Rectal smooth muscle tissue (tissue), 1 donor: ENCODE results near the gene SPPL2A.

Experiments
- H3K27ac ChIP-seq: one replicate; pipeline ENCODE4 v1.7.0; 2013; ENCODE audit warnings: low read depth, low read length, inconsistent platforms
- H3K27me3 ChIP-seq: one replicate; pipeline ENCODE4 v1.7.0; 2013; ENCODE audit warnings: low read length; ENCODE audit not compliant: control insufficient read depth, insufficient read depth
- H3K36me3 ChIP-seq: one replicate; pipeline ENCODE4 v1.7.0; 2013; ENCODE audit warnings: low read length; ENCODE audit not compliant: control insufficient read depth, insufficient read depth
- H3K4me1 ChIP-seq: one replicate; pipeline ENCODE4 v1.7.0; 2013; ENCODE audit warnings: low read length; ENCODE audit not compliant: control insufficient read depth, insufficient read depth
- H3K4me3 ChIP-seq: one replicate; pipeline ENCODE4 v1.7.0; 2013; ENCODE audit warnings: low read length
- H3K9ac ChIP-seq: one replicate; pipeline ENCODE4 v1.7.0; 2013; ENCODE audit warnings: low read length

SPPL2A gene

GRCh38 chr15:50758712-50759205 is 6.7 kb downstream of the SPPL2A start:
- Histone ChIP-seq H3K9ac (no peak overlapping the region), H3K4me1 (peaks cover 1% of the 10 kb centered on the region), H3K4me3 (no peak overlapping the region), H3K27ac (no peak overlapping the region), H3K36me3 (no peaks in the 10 kb centered on the region), H3K27me3 (no peaks in the 10 kb centered on the region)

DNA sequence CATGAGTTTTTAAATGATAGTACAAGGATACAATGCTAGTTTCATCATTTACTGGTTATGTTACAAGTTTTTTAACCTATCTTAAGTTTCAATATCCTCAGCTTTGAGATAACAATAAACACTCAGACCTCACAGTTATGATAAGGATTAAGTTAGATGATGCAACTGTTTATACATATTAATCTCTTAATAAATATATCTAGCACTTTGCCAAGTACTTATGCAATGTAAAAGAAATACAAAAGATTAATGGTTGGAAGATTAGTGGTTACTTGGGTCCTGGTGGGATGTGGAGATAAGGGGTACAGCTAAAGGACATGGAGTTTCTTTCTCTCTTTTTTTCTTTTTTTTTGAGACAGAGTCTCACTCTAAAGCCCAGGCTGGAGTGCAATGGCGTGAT is 12.0 kb downstream of the SPPL2A start:
- Histone ChIP-seq H3K9ac (no peak overlapping the region), H3K27me3 (no peaks in the 10 kb centered on the region), H3K4me3 (no peak overlapping the region), H3K36me3 (no peaks in the 10 kb centered on the region), H3K27ac (no peak overlapping the region), H3K4me1 (peaks cover 2% of the 10 kb centered on the region)

DNA sequence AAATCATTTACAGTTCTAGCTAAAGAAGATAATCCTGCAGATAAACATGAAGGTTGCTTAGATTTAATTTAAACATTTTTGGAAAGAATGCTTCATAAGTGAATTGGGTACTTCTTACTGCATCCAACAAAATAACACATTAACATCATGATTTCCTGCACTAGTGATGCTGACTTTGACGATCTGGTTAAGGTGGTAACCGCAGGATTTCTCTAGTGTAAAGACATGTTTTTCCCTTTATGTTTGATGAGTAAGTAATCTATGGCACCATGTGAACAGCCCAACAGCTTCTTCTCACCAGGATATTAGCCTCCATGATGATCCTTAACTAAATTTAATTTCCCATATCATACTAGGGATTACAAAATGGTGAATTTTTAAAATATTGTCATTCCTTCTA is 14.1 kb downstream of the SPPL2A start:
- no peak overlapping the region for H3K27ac ChIP-seq
- peaks cover 2% of the 10 kb centered on the region for H3K4me1 ChIP-seq
- H3K36me3 ChIP-seq: no peaks in the 10 kb centered on the region

DNA sequence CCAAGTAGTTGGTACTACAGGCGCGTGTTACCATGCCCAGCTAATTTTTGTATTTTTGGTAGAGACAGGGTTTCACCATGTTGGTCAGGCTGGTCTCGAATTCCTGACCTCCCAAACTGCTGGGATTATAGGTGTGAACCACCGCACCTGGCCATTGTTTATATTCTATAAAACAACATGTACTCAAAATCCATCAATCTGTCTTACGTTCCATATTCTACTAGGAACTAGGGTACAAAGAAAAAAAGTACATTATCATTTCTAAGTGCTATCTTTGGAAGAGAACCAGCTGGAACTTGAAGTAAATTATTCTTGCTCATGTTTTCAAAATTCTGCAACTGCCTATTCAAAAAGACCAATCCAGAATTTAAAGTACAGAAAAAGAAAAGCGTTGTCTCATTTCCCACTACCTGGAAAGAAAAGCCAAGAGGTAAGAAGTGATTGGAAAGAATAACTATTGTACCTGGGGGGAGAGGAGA is 15.2 kb downstream of the SPPL2A start:
- Histone ChIP-seq H3K27me3 (no peaks in the 10 kb centered on the region), H3K9ac (no peak overlapping the region), H3K4me3 (no peak overlapping the region), H3K36me3 (no peaks in the 10 kb centered on the region), H3K4me1 (peaks cover 2% of the 10 kb centered on the region), H3K27ac (peak overlapping the region; percentile 14)

More for the DNA sequence above, 14.1 kb downstream of the SPPL2A start:
- no peaks in the 10 kb centered on the region for H3K27me3 ChIP-seq
- H3K4me3 ChIP-seq: no peak overlapping the region
- no peak overlapping the region for H3K9ac ChIP-seq

DNA sequence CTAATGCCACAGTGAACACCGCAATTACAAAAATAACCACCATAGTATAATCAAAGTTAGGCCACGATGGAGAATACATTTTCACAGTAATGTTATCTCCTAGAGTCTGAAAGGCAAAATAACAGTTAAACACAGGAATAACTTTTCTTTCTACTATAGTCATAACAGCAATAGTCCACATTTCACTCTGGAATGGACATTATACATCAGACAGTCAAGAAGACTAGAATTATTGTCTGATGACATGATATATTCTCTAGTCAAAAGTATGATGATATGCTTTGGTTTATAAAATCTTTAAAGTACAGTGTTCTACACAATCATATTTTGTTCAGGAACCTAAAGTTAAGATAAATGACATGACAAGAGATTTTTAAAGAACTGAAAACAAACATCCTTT is 18.0 kb downstream of the SPPL2A start:
- no peak overlapping the region for H3K4me3 ChIP-seq
- no peaks in the 10 kb centered on the region for H3K27me3 ChIP-seq
- H3K9ac ChIP-seq: no peak overlapping the region
- no peaks in the 10 kb centered on the region for H3K36me3 ChIP-seq
- H3K4me1 ChIP-seq: peaks cover 2% of the 10 kb centered on the region
- no peak overlapping the region for H3K27ac ChIP-seq

- H3K4me1 ChIP-seq: no peaks in the 10 kb centered on the region
- no peaks in the 10 kb centered on the region for H3K27me3 ChIP-seq
- no peak overlapping the region for H3K9ac ChIP-seq
- no peaks in the 10 kb centered on the region for H3K36me3 ChIP-seq
- no peak overlapping the region for H3K4me3 ChIP-seq
- H3K27ac ChIP-seq: no peak overlapping the region
These were observed 20.9 kb downstream of the SPPL2A start for GRCh38 chr15:50744601-50745000.

- Histone ChIP-seq H3K36me3 (peaks cover 6% of the 10 kb centered on the region), H3K27me3 (no peaks in the 10 kb centered on the region), H3K27ac (no peak overlapping the region), H3K4me3 (no peak overlapping the region), H3K9ac (no peak overlapping the region), H3K4me1 (no peaks in the 10 kb centered on the region)
These were observed 24.6 kb downstream of the SPPL2A start for GRCh38 chr15:50740955-50741354.

DNA sequence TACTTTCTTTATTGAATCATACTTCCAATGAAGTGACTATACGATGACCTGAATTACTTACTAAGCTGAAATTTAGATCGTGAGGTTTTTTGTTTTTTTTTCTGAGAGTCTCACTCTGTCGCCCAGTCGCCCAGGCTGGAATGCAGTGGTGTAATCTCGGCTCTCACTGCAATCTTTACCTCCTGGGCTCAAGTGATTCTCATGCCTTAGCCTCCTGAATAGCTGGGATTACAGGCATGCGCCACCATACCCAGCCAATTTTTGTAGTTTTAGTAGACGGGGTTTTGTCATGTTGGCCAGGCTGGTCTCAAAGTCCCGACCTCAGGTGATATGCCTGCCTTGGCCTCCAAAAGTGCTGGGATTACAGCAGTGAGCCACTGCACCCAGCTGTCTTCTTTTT is 28.7 kb downstream of the SPPL2A start:
- no peaks in the 10 kb centered on the region for H3K27me3 ChIP-seq
- no peak overlapping the region for H3K27ac ChIP-seq
- peaks cover 14% of the 10 kb centered on the region for H3K36me3 ChIP-seq
- H3K9ac ChIP-seq: no peak overlapping the region
- no peak overlapping the region for H3K4me3 ChIP-seq
- H3K4me1 ChIP-seq: no peaks in the 10 kb centered on the region

GRCh38 chr15:50735156-50735555 is 30.4 kb downstream of the SPPL2A start:
- no peaks in the 10 kb centered on the region for H3K27me3 ChIP-seq
- H3K4me3 ChIP-seq: no peak overlapping the region
- H3K36me3 ChIP-seq: peaks cover 16% of the 10 kb centered on the region
- no peak overlapping the region for H3K27ac ChIP-seq
- no peak overlapping the region for H3K9ac ChIP-seq
- H3K4me1 ChIP-seq: no peaks in the 10 kb centered on the region

DNA sequence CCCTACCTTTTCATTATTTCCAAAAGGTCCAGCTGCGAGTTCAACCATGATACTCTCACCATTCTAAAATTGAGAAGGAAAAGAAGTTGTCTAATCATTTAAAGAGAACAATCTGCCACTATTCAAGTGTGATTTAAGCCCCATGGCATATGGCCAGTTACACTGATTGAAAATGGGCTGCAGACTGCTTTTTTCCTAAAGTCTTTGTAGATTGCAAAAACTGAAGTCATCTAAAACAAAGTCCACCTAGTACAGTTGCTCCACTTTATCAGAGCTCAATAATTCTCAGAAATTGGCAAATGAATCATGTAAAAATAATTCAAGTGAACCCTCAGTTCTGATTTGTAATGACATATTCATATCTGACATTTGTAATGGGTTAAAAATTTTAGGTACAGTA is 39.2 kb downstream of the SPPL2A start:
- Histone ChIP-seq H3K4me3 (no peak overlapping the region), H3K4me1 (no peaks in the 10 kb centered on the region), H3K9ac (no peak overlapping the region), H3K27ac (no peak overlapping the region), H3K27me3 (no peaks in the 10 kb centered on the region), H3K36me3 (peaks cover 5% of the 10 kb centered on the region)

GRCh38 chr15:50718700-50719125 is 46.8 kb downstream of the SPPL2A start:
- H3K27me3 ChIP-seq: no peaks in the 10 kb centered on the region
- H3K9ac ChIP-seq: no peak overlapping the region
- H3K4me1 ChIP-seq: no peaks in the 10 kb centered on the region
- H3K36me3 ChIP-seq: peaks cover 4% of the 10 kb centered on the region
- H3K4me3 ChIP-seq: no peak overlapping the region
- no peak overlapping the region for H3K27ac ChIP-seq

GRCh38 chr15:50712018-50712417 is 53.5 kb downstream of the SPPL2A start:
- Histone ChIP-seq H3K9ac (no peak overlapping the region), H3K4me1 (no peaks in the 10 kb centered on the region), H3K27me3 (no peaks in the 10 kb centered on the region), H3K4me3 (no peak overlapping the region), H3K36me3 (peaks cover 2% of the 10 kb centered on the region), H3K27ac (no peak overlapping the region)

DNA sequence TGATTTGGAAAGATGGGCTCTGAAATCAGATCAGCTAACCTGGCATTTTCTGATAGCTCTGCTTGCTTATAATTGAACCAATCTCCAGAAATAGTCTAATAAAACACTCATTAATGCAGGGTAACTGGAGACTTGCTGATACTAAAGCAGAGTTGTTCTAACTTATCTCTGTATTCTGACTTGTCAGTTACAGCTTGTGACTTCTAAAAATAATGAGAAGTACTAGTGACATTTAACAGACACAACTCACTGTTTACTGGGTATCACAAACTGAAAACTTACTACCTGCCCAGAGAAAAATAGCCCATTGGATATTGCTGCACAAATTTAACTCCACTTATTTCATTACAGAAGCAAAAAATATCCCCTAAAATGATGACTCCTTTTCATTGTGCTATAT is 54.9 kb downstream of the SPPL2A start:
- Histone ChIP-seq H3K27me3 (no peaks in the 10 kb centered on the region), H3K27ac (no peak overlapping the region), H3K36me3 (peaks cover 2% of the 10 kb centered on the region), H3K4me3 (no peak overlapping the region), H3K9ac (no peak overlapping the region), H3K4me1 (no peaks in the 10 kb centered on the region)
